ENCODE measurements around the gene CROCC2.

Gene CROCC2

DNA sequence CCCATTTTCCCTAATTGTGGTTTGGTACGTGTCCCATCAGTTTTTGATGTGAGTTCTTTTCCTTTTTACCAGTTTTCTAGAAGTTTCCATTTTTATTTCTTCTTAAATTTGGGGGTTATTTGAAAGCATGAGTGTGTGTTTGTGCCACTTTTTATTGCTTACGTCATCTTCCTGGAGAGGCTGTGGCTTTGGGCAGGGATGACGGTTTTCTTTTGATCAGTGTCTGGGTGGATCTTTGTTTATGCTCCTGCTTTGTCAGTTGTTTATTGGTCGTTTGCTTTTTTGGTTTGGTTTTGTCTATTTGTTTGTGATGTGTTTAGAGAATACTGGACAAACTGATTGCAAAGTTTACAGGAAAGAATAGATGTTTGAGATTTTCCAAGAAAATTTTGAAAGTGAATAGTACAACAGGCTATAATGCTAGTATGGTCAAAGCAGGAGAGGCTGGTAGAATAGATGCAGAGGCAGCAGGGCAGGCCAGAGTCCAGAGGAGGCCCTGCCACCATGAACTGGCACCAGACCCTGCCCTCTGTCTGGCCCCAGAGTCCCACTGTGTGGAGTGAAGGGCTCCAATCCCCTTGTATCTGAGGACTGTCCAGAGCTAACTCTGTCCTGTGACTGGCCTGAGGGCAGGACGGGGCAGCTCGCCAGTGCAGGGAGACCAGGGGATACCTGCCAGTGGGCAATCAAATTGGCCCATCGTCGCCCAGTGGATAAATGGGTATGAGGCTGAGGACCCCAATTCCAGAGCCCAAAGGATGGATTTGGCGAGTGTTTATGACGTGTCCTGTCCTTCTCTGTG, 68.8 kb downstream of the CROCC2 start:
- TF ChIP-seq, protein P1, sequence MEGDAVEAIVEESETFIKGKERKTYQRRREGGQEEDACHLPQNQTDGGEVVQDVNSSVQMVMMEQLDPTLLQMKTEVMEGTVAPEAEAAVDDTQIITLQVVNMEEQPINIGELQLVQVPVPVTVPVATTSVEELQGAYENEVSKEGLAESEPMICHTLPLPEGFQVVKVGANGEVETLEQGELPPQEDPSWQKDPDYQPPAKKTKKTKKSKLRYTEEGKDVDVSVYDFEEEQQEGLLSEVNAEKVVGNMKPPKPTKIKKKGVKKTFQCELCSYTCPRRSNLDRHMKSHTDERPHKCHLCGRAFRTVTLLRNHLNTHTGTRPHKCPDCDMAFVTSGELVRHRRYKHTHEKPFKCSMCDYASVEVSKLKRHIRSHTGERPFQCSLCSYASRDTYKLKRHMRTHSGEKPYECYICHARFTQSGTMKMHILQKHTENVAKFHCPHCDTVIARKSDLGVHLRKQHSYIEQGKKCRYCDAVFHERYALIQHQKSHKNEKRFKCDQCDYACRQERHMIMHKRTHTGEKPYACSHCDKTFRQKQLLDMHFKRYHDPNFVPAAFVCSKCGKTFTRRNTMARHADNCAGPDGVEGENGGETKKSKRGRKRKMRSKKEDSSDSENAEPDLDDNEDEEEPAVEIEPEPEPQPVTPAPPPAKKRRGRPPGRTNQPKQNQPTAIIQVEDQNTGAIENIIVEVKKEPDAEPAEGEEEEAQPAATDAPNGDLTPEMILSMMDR (IDR thresholded peaks at IDR 0.05) = no peak

DNA sequence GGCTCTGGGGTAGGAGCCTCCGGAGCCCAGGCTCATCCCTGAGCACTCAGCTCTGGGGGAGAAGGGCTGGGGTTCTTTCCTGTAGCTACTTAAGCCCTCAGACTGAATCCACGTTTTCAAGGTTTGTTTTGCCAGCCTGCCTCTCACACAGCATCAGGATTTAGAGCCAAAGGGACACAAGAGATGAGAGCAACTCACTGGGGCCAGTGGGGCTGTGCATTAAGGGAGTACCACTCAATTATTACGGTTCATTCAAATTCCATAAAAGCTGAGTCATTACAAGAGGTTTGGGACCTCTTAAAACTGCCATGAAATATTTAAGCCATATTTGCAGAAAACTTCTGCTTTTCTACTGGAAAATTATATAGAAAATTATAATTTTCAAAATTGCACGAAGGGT, 75.1 kb downstream of the CROCC2 start:
- TF ChIP-seq, protein P1 (IDR thresholded peaks at IDR 0.05) = no peak

DNA sequence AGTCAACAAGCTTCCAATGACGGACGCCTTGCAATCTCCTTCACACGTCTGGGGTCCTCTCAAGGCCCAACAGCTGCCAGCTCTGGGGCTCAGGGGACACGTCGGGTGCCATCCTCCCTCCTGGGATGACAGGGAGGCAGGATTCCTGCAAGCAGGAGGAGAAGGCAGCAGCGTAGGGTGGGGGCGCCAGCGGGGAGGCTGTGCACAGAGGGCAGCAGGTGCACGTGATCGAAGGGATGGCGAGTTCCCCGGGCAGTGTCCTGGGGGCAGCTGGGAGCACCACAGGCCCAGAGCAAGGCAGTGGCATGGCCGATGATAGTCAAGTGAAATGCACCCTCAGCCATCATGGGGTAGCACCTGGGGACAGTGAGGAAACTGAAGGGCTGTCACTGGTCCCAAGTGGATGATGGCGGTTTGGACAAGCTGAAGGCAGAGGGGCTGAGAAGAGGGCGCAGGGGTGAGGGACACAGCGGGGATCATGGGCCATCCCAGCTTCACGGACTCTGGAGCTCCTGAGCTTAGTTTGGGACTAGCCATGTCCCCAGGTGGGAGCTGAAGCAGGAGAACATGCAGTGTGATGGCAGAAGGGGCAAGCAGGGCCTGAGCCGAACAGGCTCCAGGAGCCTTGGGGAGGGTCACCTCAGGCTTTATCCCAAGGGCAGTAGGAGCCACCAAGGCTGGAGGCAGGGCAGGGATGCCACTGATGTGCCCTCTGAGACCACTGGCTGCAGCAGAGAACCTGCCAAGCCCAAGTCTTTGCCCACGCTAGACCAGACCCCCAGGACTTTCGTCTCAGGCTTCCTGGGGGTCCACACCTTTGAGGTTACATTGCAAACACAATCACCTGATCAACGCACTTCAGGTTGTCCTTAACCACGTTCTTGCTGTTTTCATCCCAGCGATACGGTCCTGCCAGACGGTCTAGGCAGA, 76.0 kb downstream of the CROCC2 start:
- TF ChIP-seq, protein P1 (IDR thresholded peaks at IDR 0.05) = no peak

DNA sequence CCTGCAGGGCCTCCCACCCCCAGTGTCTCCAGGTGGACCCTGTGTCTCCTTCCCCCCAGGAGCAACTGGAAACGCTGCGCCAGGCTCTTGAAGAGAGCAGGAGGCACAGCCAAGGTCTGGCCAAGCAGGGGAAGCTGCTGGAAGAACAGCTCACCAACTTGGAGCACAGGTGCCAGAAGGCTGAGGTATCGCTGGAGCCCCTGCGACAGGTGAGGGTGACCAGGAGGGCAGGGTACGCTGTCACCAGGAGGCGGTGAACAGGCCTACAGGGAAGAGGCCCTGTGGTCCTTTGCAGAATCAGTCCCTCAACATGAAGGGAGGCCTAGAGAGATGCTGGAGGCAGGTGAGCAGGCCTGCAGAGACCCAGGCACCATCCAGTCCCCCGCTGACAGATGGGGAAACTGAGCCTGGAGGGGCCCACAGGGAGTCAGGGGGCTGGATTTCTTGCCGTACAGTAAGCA, 76.7 kb downstream of the CROCC2 start:
- TF ChIP-seq, protein P1 (IDR thresholded peaks at IDR 0.05) = no peak

DNA sequence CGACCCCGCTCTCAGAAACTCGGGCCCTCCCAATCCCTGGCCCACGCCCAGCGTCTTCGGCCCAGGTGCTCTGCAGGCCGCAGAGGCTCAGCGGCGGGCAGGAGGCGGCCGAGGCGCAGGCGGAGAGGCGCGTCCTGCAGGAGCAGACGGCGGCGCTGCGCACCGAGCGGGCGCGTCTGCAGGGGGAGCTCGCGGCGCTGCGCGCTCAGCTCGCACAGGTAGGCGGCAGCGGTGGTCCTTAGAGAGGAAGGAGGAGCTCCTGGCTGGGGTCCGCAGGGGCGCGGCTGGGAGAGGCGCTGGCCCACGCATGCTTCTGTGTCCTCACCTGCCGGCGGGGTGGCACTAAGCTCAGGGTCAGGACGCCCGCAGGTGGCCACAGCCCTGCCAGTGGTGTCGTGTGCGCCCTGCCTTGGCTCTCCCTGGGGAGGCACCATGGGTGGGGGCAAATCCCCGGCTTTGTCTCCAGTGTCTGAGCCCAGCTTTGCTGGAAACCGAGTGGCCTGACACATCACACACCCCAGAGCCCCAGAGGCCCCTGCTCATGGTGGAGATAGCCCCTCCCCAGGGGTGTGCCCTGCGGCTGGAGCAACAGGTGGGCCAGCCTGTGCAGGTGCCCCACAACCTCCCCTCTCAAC, 77.3 kb downstream of the CROCC2 start:
- TF ChIP-seq, protein P1 (IDR thresholded peaks at IDR 0.05) = peak; percentile 37

DNA sequence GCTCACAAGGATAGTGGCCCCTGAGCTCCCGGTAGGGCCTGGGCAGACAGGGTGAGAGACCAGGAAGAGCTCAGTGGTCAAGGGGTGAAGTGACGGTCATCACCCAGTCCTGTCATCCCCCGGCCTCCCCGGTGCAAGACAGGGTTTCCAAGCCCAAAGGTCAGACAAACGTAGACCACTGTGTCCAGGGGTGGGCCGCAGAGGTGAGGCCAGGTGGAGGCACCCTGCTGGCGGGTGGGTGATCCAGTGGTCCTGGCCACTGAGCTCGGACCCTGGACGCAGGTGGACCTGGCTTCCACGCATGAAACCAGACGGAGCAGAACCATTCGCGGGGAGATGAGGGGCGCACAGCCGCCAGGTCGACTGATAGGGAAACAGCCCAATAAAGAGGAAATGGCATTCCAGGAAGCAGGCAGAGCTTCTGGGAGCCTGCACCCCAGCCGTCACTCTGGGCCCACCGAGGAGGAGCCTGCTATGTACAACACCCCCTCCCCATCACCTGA, 77.9 kb downstream of the CROCC2 start:
- TF ChIP-seq, protein P1 (IDR thresholded peaks at IDR 0.05) = no peak

All from LNCAP (cell line).